Hypothalamus (tissue), 51 donors: ENCODE results near the gene STRN3.

Experiments
- DNase-seq, 51 donors: peaks; one replicate each; lab custom pipeline; 2025; lab: John Stamatoyannopoulos, UW

The STRN3 gene

GRCh38 chr14:31038521-31039166, 12.5 kb upstream of the STRN3 start:
- DNase-seq, result no peak

GRCh38 chr14:31037709-31038221, 11.6 kb upstream of the STRN3 start:
- no peak for DNase-seq

GRCh38 chr14:31036552-31036951, 10.4 kb upstream of the STRN3 start:
- DNase-seq, result no peak

GRCh38 chr14:31030469-31030868, 4.3 kb upstream of the STRN3 start:
- no peak for DNase-seq

- no peak for DNase-seq
Measured at GRCh38 chr14:31029016-31029970, 3.1 kb upstream of the STRN3 start.

GRCh38 chr14:31027847-31028246, 1.7 kb upstream of the STRN3 start:
- DNase-seq, result no peak

- DNase-seq, result peak; percentile 73 to 98 (median 95)
Measured at GRCh38 chr14:31026450-31027235, 464 bp upstream of the STRN3 start.

- DNase-seq, result peak in 45 of 51 donors; percentile 6 to 84 (median 52)
Measured at GRCh38 chr14:31025367-31026076, 657 bp downstream of the STRN3 start, which contains the start of gene AP4S1. Gene AP4S1, plus strand, starts transcription at chr14:31025649. Its CDS starts 40,548 bp downstream, at chr14:31066197.

- DNase-seq, result peak in 1 of 51 donors; percentile 65
Measured at GRCh38 chr14:31024577-31025366, 1.4 kb downstream of the STRN3 start.

GRCh38 chr14:31024010-31024480, 2.1 kb downstream of the STRN3 start:
- no peak for DNase-seq

- DNase-seq, result no peak
Measured at GRCh38 chr14:31022386-31022785, 3.8 kb downstream of the STRN3 start.

GRCh38 chr14:31021576-31021949, 4.6 kb downstream of the STRN3 start:
- no peak for DNase-seq

- DNase-seq, result no peak
Measured at GRCh38 chr14:31020834-31021575, 5.2 kb downstream of the STRN3 start.

- DNase-seq, result peak in 1 of 51 donors; percentile 1
Measured at GRCh38 chr14:31018057-31018645, 8.0 kb downstream of the STRN3 start.

GRCh38 chr14:31013841-31014240, 12.3 kb downstream of the STRN3 start:
- no peak for DNase-seq

- no peak for DNase-seq
Measured at GRCh38 chr14:31010935-31011334, 15.2 kb downstream of the STRN3 start.

- DNase-seq, result no peak
Measured at GRCh38 chr14:31009836-31010574, 16.2 kb downstream of the STRN3 start.
